ENCODE measurements around the gene COL9A2.

The COL9A2 gene

GRCh38 chr1:40266786-40267535 lies 50.1 kb downstream of the COL9A2 start:
- no peak overlapping the region for H3K27ac Mint-ChIP-seq
- peaks cover 24% of the 10 kb centered on the region for H3K36me3 Mint-ChIP-seq
- peaks cover 50% of the 10 kb centered on the region for H3K4me1 Mint-ChIP-seq (ENCODE audit: low read depth)
- no peaks in the 10 kb centered on the region for H3K27me3 Mint-ChIP-seq
- H3K4me3 Mint-ChIP-seq: no peak overlapping the region
- no peaks in the 10 kb centered on the region for H3K9me3 Mint-ChIP-seq (ENCODE audit: low read depth)

GRCh38 chr1:40265919-40266318 lies 51.2 kb downstream of the COL9A2 start:
- no peak overlapping the region for H3K4me3 Mint-ChIP-seq
- no peak overlapping the region for H3K27ac Mint-ChIP-seq
- H3K9me3 Mint-ChIP-seq (ENCODE audit: low read depth): no peaks in the 10 kb centered on the region
- peaks cover 55% of the 10 kb centered on the region for H3K4me1 Mint-ChIP-seq (ENCODE audit: low read depth)
- no peaks in the 10 kb centered on the region for H3K27me3 Mint-ChIP-seq
- H3K36me3 Mint-ChIP-seq: peaks cover 24% of the 10 kb centered on the region

DNA sequence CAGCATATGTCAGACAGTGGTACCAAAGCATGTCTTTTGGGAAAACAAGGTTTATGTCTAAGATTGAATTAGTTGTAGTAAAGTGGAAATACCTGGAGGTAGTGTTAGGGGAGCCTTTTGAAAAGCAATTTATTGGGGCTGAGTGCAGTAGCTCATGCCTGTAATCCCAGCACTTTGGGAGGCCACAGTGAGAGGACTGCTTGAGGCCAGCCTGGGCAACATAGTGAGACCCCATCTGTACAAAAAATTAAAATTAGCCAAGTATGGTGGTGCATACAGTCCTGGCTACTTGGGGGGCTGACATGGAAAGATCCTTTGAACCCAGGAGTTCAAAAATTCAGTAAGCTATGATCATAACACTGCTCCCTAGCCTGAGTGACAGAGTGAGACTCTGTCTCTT lies 51.8 kb downstream of the COL9A2 start:
- Mint-ChIP-seq H3K9me3 (ENCODE audit: low read depth) (no peaks in the 10 kb centered on the region), H3K27me3 (no peaks in the 10 kb centered on the region), H3K4me1 (ENCODE audit: low read depth) (peaks cover 57% of the 10 kb centered on the region), H3K27ac (peak overlapping the region; percentile 54), H3K4me3 (no peak overlapping the region), H3K36me3 (peaks cover 22% of the 10 kb centered on the region)

DNA sequence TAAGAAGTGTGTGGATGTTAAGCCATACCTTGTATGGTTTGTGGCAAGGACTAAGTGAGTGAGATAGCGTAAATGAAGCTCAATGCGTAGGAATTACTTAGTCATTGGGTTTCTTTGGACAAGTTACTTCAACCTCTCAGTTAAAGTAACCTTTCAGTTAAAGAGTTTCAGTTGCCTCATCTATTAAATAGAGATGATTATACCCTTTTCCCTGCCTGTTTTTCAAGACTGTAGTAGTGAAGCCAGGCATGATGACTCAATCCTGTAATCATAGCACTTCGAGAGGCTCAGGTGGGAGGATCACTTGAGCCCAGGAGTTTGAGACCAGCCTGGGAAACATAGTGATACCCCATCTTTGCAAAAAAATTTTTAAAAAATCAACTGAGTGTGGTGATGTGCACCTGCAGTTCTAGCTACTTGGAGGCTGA lies 52.7 kb downstream of the COL9A2 start:
- H3K9me3 Mint-ChIP-seq (ENCODE audit: low read depth): no peaks in the 10 kb centered on the region
- no peaks in the 10 kb centered on the region for H3K27me3 Mint-ChIP-seq
- peaks cover 58% of the 10 kb centered on the region for H3K4me1 Mint-ChIP-seq (ENCODE audit: low read depth)
- peak overlapping the region; percentile 86 for H3K27ac Mint-ChIP-seq
- H3K4me3 Mint-ChIP-seq: peak overlapping the region; percentile 44
- peaks cover 18% of the 10 kb centered on the region for H3K36me3 Mint-ChIP-seq

GRCh38 chr1:40258445-40258769 lies 58.7 kb downstream of the COL9A2 start:
- Mint-ChIP-seq H3K27me3 (no peaks in the 10 kb centered on the region), H3K36me3 (peaks cover 17% of the 10 kb centered on the region), H3K4me3 (peak overlapping the region; percentile 98), H3K9me3 (ENCODE audit: low read depth) (no peaks in the 10 kb centered on the region), H3K27ac (peak overlapping the region; percentile 100), H3K4me1 (ENCODE audit: low read depth) (peaks cover 57% of the 10 kb centered on the region)

DNA sequence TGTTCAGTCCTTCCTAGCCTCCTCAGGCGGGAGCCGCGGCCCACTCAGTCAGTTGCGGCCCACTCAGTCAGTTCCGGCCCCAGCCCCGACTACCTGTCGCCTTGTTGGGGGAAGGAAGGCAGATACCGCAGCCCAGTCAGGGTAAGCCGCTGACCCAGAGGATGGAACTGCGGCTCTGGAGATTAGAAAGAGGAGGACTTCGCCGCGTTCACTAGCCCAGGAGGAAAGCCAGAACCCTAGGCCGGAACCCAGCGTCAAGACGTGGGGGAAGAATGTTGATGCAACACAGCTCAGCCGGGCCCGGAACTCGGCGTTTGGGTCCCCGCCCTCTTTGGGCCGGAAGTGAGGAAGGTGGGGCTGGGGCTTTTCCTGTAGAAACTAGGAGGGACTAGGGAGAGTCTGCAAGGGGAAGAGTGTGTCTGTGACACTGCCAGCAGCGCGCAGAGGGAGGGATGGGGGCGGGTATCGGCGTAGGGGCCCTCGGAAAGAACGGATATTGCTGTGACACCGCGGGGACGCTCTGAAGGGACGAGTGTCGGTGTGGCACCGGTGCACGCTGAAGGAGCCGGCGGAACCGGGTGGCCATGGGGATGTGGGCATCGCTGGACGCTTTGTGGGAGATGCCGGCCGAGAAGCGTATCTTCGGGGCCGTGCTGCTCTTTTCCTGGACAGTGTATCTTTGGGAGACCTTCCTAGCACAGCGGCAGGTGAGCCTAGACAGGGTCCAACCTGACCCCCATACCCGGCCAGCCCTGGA lies 59.2 kb downstream of the COL9A2 start, which contains the start of gene ZMPSTE24:
Gene ZMPSTE24 (plus strand): TSS at position 549 of the 757 bp plus-strand sequence. CDS start 36 bp downstream, at position 585.
- Mint-ChIP-seq H3K4me3 (peak within 1 kb of the TSS; percentile 98), H3K27me3 (no peaks in the 10 kb centered on the region), H3K36me3 (peaks cover 15% of the 10 kb centered on the region), H3K27ac (peak within 1 kb of the TSS; percentile 100), H3K9me3 (ENCODE audit: low read depth) (no peaks in the 10 kb centered on the region), H3K4me1 (ENCODE audit: low read depth) (peaks cover 52% of the 10 kb centered on the region)

GRCh38 chr1:40257313-40257687 lies 59.8 kb downstream of the COL9A2 start:
- H3K27me3 Mint-ChIP-seq: no peaks in the 10 kb centered on the region
- H3K9me3 Mint-ChIP-seq (ENCODE audit: low read depth): no peaks in the 10 kb centered on the region
- H3K27ac Mint-ChIP-seq: peak overlapping the region; percentile 100
- H3K4me3 Mint-ChIP-seq: peak overlapping the region; percentile 98
- H3K36me3 Mint-ChIP-seq: peaks cover 11% of the 10 kb centered on the region
- peaks cover 48% of the 10 kb centered on the region for H3K4me1 Mint-ChIP-seq (ENCODE audit: low read depth)

DNA sequence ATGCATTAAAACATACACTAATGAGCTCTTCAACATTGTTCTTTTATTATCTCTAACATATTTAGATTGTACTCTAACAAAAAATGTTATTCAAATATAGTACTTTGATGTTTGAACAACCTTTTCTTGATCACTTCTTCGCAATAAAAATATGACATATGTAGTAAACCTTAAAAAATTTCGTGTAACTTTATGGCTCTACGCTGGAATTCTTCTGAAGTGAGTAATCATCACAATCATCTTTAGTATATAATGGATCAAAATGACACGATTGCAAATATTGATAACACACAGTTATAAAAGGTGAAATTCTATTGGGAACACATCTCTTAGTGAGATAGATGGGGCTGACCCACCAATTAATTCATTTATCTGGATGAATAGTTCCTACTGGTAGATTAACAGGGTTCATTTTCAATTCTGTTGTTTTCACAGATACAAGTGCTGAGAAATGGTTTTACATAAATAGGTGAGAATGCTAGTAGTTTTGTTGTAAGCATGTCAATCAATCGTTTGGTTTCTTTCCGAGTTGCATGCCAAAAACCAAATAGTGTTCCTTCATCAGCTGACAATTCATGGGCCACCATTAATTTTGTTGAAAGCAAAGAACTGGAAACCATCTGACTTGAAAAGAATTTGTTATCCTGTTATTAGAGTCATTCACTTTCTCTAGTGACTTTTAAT lies 60.5 kb downstream of the COL9A2 start:
- Mint-ChIP-seq H3K27ac (peak overlapping the region; percentile 100), H3K9me3 (ENCODE audit: low read depth) (no peaks in the 10 kb centered on the region), H3K4me3 (peak overlapping the region; percentile 98), H3K36me3 (peaks cover 8% of the 10 kb centered on the region), H3K4me1 (ENCODE audit: low read depth) (peaks cover 44% of the 10 kb centered on the region), H3K27me3 (no peaks in the 10 kb centered on the region)

DNA sequence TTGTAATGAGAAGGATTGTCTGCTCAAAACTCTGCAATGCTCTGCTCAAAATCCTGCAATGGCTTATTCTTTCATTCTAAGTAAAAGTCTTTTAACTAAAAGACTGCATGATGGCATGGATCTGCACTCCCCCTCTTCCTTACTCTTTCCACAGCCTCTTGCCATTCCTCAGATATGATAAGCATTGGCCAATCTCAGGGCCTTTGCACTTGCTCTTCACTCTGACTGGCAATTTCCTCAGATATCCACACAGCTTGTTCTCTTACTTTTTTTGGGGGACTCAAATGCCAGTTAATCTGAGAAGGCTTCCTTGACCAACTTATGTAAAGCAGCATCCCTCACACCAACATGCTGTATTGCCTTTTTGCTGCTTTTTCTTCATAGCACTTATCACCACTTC lies 61.9 kb downstream of the COL9A2 start:
- peak overlapping the region; percentile 58 for H3K27ac Mint-ChIP-seq
- H3K27me3 Mint-ChIP-seq: no peaks in the 10 kb centered on the region
- no peaks in the 10 kb centered on the region for H3K9me3 Mint-ChIP-seq (ENCODE audit: low read depth)
- peaks cover 39% of the 10 kb centered on the region for H3K4me1 Mint-ChIP-seq (ENCODE audit: low read depth)
- no peak overlapping the region for H3K4me3 Mint-ChIP-seq
- peaks cover 6% of the 10 kb centered on the region for H3K36me3 Mint-ChIP-seq

- H3K4me3 Mint-ChIP-seq: no peak overlapping the region
- H3K9me3 Mint-ChIP-seq (ENCODE audit: low read depth): no peaks in the 10 kb centered on the region
- H3K27me3 Mint-ChIP-seq: no peaks in the 10 kb centered on the region
- no peak overlapping the region for H3K27ac Mint-ChIP-seq
- H3K36me3 Mint-ChIP-seq: peaks cover 6% of the 10 kb centered on the region
- H3K4me1 Mint-ChIP-seq (ENCODE audit: low read depth): peaks cover 30% of the 10 kb centered on the region
Observed at GRCh38 chr1:40252601-40253000, 64.5 kb downstream of the COL9A2 start.

DNA sequence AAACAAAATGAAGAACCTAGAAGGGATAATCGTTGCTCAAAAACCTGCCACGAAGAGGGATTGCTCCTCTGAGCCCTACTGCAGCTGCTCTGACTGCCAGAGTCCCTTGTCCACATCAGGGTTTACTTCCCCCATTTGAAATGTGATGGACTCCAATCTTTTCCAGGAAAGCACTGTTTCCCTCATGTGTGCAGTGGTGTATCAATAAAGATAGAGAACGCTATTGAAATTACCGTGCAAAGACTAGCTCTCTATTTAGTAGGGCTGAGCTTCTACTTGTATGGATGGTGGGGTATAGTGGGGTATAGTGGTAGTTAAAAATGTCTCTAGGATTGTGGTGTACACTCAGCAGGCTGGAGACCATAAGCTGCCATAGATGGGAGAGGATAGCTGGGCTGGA lies 65.6 kb downstream of the COL9A2 start:
- peaks cover 6% of the 10 kb centered on the region for H3K36me3 Mint-ChIP-seq
- H3K9me3 Mint-ChIP-seq (ENCODE audit: low read depth): no peaks in the 10 kb centered on the region
- H3K27me3 Mint-ChIP-seq: no peaks in the 10 kb centered on the region
- no peak overlapping the region for H3K4me3 Mint-ChIP-seq
- peak overlapping the region; percentile 22 for H3K27ac Mint-ChIP-seq
- peaks cover 23% of the 10 kb centered on the region for H3K4me1 Mint-ChIP-seq (ENCODE audit: low read depth)

Measured in activated naive CD8-positive, alpha-beta T cell (primary cell).